GM12878 (cell line): ENCODE measurements around the gene NR2F1-AS1. TPM values are rescaled to one million over a fixed set of nuclear protein-coding genes. Genes with fewer than 3 reads are reported as not detected.

Experiments
- ATAC-seq: fragments of 200-7000 bp; cut with Tn5 transposase; 3 replicates; pipeline ENCODE4 v1.9.1; 2020; ENCODE audit warnings: mild to moderate bottlenecking, moderate library complexity
- BruUV-seq: library from RNA; stranded (reverse); fragments of 400-500 nt; replicated peaks from 2 replicates; lab custom pipeline; 2021; lab: Mats Ljungman, UMichigan
- CTCF ChIA-PET: fragments of 300-600 bp; sonication (Branson Sonifier 250); formaldehyde crosslinking; extraction: SDS; loops from one replicate; lab custom pipeline; 2021; ENCODE audit warnings: inconsistent platforms; lab: Yijun Ruan, JAX
- POLR2A ChIA-PET: fragments of 350-600 bp; formaldehyde crosslinking; extraction: SDS; loops from one replicate; lab custom pipeline; 2021; ENCODE audit warnings: inconsistent platforms; lab: Charles Lee
- RAD21 ChIA-PET: fragments of 300-600 bp; sonication (Branson Sonifier 250); formaldehyde crosslinking; loops from one replicate; lab custom pipeline; 2023; ENCODE audit warnings: antibody characterized with exemption; ENCODE audit not compliant: unreplicated experiment; lab: Charles Lee
- SMC1A ChIA-PET: fragments of 300-600 bp; sonication (Branson Sonifier 250); formaldehyde crosslinking; loops from one replicate; lab custom pipeline; 2023; ENCODE audit not compliant: unreplicated experiment, uncharacterized antibody; lab: Charles Lee
- DNase-seq: peaks from one replicate; pipeline ENCODE4 v3.0.0-alpha.2; 2011; ENCODE audit warnings: low read depth, low spot score
- FAIRE-seq: peaks from 3 replicates; lab custom pipeline; 2011; peaks lifted over from hg19 to GRCh38; lab: Jason Lieb, UNC
- H2AFZ ChIP-seq: 2 replicates; pipeline ENCODE4 v1.6.0; 2011; ENCODE audit warnings: low read depth, low read length, control low read depth; ENCODE audit not compliant: control insufficient read depth
- H3K27ac ChIP-seq: 2 replicates; pipeline ENCODE4 v1.5.1; 2011; ENCODE audit warnings: control low read depth; ENCODE audit not compliant: control insufficient read depth, insufficient read depth
- H3K27me3 ChIP-seq, 2 experiments: replicated peaks in 1 of 2; 2 replicates each; pipeline versions ENCODE4 v1.6.0 to v1.6.1; 2011; ENCODE audit warnings: low read length in 1 of 2; ENCODE audit not compliant: control insufficient read depth in 2 of 2, insufficient read depth in 2 of 2
- H3K36me3 ChIP-seq, 2 experiments: 2 replicates each; pipeline ENCODE4 v1.5.1; 2011; ENCODE audit warnings: low read length in 1 of 2; ENCODE audit not compliant: control insufficient read depth in 2 of 2, insufficient read depth in 2 of 2
- H3K4me1 ChIP-seq: 2 replicates; pipeline ENCODE4 v1.6.1; 2011; ENCODE audit warnings: mild to moderate bottlenecking, low read length, moderate library complexity, mixed read lengths; ENCODE audit not compliant: control insufficient read depth, insufficient read depth
- H3K4me2 ChIP-seq: 2 replicates; pipeline ENCODE4 v1.6.0; 2011; ENCODE audit warnings: control low read depth; ENCODE audit not compliant: control insufficient read depth, insufficient read depth
- H3K4me3 ChIP-seq: fragments of 200-600 bp; sonication (generic); 2 replicates; pipeline ENCODE4 v1.5.1; 2016
- H3K79me2 ChIP-seq: 2 replicates; pipeline ENCODE4 v1.6.0; 2011; ENCODE audit warnings: low read length; ENCODE audit not compliant: control insufficient read depth, insufficient read depth
- H3K9ac ChIP-seq: 2 replicates; pipeline ENCODE4 v1.8.0; 2011; ENCODE audit warnings: low read length, control low read depth, mixed read lengths; ENCODE audit not compliant: control insufficient read depth, insufficient read depth
- H3K9me3 ChIP-seq: replicated peaks from 3 replicates; pipeline ENCODE4 v1.5.1; 2011; ENCODE audit warnings: mild to moderate bottlenecking, low read length; ENCODE audit not compliant: control insufficient read depth, insufficient read depth
- H4K20me1 ChIP-seq: 2 replicates; pipeline ENCODE4 v1.6.0; 2011; ENCODE audit not compliant: control insufficient read depth, insufficient read depth
- CBX3 ChIP-seq: fragments of 200-600 bp; sonication (generic); IDR thresholded peaks from 2 replicates; pipeline ENCODE4 v1.6.1; 2016; ENCODE audit warnings: low read depth, borderline replicate concordance
- NBN ChIP-seq: fragments of 450-650 bp; IDR thresholded peaks from 2 replicates; pipeline ENCODE4 v1.6.1; 2016
- NR2F1 ChIP-seq: fragments of 450-650 bp; conservative IDR thresholded peaks from 2 replicates; pipeline ENCODE4 v1.6.1; 2017; ENCODE audit warnings: mild to moderate bottlenecking
- SIN3A ChIP-seq: IDR thresholded peaks from 2 replicates; pipeline ENCODE4 v1.6.1; 2012; ENCODE audit warnings: low read depth, low read length, improper control_type of control experiment
- SREBF2 ChIP-seq: IDR thresholded peaks from 2 replicates; pipeline ENCODE4 v1.6.1; 2012; ENCODE audit warnings: mild to moderate bottlenecking, low read length
- STAT1 ChIP-seq: fragments of 450-650 bp; conservative IDR thresholded peaks from 2 replicates; pipeline ENCODE4 v1.6.1; 2014; ENCODE audit warnings: antibody characterized with exemption, mild to moderate bottlenecking
- YY1 ChIP-seq: IDR thresholded peaks from 2 replicates; pipeline ENCODE4 v1.6.1; 2011; ENCODE audit warnings: low read depth, mild to moderate bottlenecking, low read length
- WGBS: methylation state at CpG from one replicate; pipeline ENCODE4 v1.1.6; 2016; ENCODE audit warnings: low lambda C conversion rate; ENCODE audit not compliant: insufficient replicate concordance, insufficient coverage; ENCODE audit errors: missing lambda C conversion rate; 5-methylcytosine and 5-hydroxymethylcytosine counted together
- in situ Hi-C: fragments of 300-500 bp; cut with MboI; formaldehyde crosslinking; loops from 9 replicates; pipeline ENCODE4 v1.14.3; 2018; ENCODE audit warnings: mixed read lengths
- intact Hi-C: fragments of 100-400 bp; cut with micrococcal nuclease; formaldehyde crosslinking; loops from one replicate; pipeline ENCODE4 v1.14.2; 2022; ENCODE audit not compliant: unreplicated experiment
- polyA plus RNA-seq, 11 experiments: library from polyadenylated mRNA; depleted of rRNA in 4 of 11; unstranded in 6 of 11; stranded (reverse) in 5 of 11; fragments of >200 nt; fragmentation: Nextera tagmentation in 4 of 11; fragmentation: Illumina TruSeq in 1 of 11; extraction: Ambion mirVana in 4 of 11; extraction: Trizol in 1 of 11; gene quantifications; 1 replicate in 1 of 11; 2 replicates in 10 of 11; pipeline versions ENCODE4 v1.2.1 to v1.2.3, GENCODE V29; 2011 to 2016; ENCODE audit warnings: inconsistent platforms in 2 of 11, missing spikeins in 2 of 11, low read depth in 1 of 11
- total RNA-seq, 4 experiments: library from RNA; depleted of rRNA in 3 of 4; stranded (reverse); fragments of >200 nt in 3 of 4; fragmentation: Illumina TruSeq in 1 of 4; extraction: Trizol in 1 of 4; gene quantifications; 2 replicates each; pipeline versions ENCODE4 v1.2.1 to v1.2.3, GENCODE V29; 2013 to 2021

NR2F1-AS1 gene
- total and polyA plus RNA-seq, 10 of the 15 experiments (the other 5 are each of a cell fraction or from before 2014, with no cell fraction given) = 0.11 to 0.85 (median 0.27) TPM

DNA sequence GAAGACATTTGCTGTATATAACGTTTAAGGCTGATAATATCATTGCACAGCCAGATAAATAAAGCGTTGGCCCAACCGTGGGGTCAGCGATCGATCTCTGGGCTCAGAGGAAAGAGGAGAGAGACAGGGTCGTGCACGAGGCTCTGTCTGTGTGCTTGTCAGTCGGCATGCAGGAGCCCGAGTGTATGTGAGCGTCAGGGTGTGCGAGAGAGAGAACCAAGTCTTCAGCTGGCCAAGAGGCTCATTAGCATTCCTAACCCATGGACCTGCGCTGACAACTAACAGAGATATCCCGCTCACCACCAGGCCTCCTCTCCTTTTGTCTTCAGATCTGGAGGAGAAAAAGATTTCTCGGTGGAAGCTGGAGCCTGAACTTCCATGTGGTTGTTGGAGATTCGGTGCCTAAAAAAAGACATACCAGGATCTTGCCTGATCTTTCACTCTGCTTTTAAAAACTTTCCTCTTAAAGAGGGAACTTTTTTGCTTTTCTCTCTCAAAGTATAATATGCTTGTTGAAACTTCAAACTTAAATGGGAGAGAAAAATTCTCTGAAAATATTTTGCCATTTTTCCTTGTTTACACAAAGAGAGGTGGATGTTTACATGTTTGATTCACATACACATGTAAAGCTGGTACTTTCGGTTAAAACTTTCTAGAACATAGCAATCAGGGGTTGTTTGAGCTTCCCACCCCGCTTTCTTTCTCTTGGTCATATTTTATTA, 18.5 kb upstream of the NR2F1-AS1 start (continued):
- TF ChIP-seq NBN = no peak
- TF ChIP-seq YY1 = no peak

- RAD21 ChIA-PET = no interaction called here
- BruUV-seq = no TSS peak
- intact Hi-C loops = no loop called here
- H3K4me2 ChIP-seq = no peak overlapping the region
- POLR2A ChIA-PET = no interaction called here
- H3K4me1 ChIP-seq = no peaks in the 10 kb centered on the region
- H3K9ac ChIP-seq = no peak overlapping the region
- no peak for TF ChIP-seq SIN3A
- no peak for TF ChIP-seq SREBF2
- TF ChIP-seq CBX3 = no peak
- no peak for TF ChIP-seq NBN
- no peak for TF ChIP-seq NR2F1
- TF ChIP-seq STAT1 = no peak
- no peak for DNase-seq
- H4K20me1 ChIP-seq = no peaks in the 10 kb centered on the region
- H3K27me3 ChIP-seq = peaks cover 24 to 43% of the 10 kb centered on the region in 2 experiments
- no peak overlapping the region for H2AFZ ChIP-seq
- no peaks in the 10 kb centered on the region for H3K36me3 ChIP-seq
- no peaks in the 10 kb centered on the region; the same call in 1 of the 3 replicates for H3K9me3 ChIP-seq
- no peak for ATAC-seq
- SMC1A ChIA-PET = interaction anchor here (5.9 kb wide), 1 partner anchor 202 kb away, joined by 21 read pairs; no protein-coding TSS in a partner anchor
- no peak for FAIRE-seq
- no peak overlapping the region for H3K4me3 ChIP-seq
- in situ Hi-C loops = loop anchor here (5.0 to 25.0 kb wide), 2 partner anchors 208 to 1088 kb away; no protein-coding TSS in a partner anchor
- no peaks in the 10 kb centered on the region for H3K79me2 ChIP-seq
- CTCF ChIA-PET = interaction anchor here (0.9 to 2.9 kb wide), 3 partner anchors 9 to 202 kb away, joined by 3 to 17 read pairs (median 4); no protein-coding TSS in a partner anchor
- H3K27ac ChIP-seq = no peak overlapping the region
- 31% methylated on average over 5 of the region's 5 CpGs for WGBS
These were observed 18.0 kb upstream of the NR2F1-AS1 start for GRCh38 chr5:93599001-93599379.
